Measurements from ENCODE around the gene SLC2A4.
"Not testable (repeated sequence)": the region's sequence is repeated elsewhere in the genome, so short reads cannot be mapped to it uniquely, and the experiment has no call there.

Gene SLC2A4

DNA sequence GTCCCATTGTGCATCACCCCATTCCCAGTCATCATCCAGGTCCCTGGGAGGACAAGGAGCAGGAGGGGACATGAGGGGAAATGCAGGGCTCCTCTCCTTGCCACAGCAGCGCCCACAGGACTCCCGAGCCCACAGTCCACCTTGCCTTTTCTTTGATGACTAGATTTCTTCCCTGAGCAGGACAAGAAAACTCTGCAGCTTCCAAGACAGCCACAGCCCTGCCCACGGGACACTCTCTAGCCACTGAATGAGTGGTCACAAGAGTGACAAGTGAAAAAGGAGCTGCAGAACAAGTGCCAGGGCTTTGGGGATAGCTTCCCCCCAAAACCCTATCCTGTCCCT is 42.9 kb downstream of the SLC2A4 start:
- no peak for DNase-seq (ENCODE audit: low read depth)

DNA sequence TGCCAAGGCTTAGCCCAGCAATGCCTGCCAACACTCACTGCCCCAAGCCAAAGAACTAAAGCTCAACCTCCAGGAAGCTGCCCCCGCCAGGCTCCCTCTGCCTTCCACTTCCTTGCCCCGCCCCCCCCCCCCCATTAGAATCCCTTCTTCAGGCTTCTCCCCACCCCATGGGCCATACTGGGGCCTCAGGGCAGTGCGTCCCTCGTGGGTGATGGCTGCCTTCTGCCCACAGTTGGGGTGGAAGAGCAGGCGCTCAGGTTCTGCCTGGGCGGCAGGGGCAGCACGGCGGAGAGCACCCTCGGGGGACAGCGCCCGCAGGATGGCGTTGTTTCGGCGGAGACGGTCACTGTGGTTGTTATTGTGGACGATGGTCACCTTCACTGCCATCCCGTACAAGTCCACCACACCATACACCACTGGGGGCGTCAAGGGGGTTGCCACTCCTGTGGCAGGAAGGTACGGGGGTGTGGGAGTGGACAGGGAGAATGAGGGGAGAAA is 43.6 kb downstream of the SLC2A4 start:
- no peak for DNase-seq (ENCODE audit: low read depth)

DNA sequence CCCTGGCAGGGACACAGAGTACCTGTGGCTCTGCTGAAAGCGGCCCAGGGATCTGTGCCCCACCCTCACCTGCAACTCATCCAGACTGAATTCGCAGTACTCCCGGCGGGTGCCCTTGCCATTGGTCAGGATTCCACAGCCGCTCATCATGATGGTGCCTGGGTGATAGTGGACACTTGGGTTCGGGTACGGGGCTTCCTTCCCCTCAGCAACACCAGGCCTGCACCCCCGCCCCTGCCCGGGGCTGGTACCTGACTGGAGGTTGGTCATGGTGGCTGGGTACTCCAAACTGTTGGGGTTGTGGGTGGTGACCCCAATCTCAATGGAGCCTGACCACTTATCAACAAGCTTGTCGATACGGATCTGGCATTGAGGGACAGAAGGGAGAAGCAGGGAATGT is 44.7 kb downstream of the SLC2A4 start:
- no peak for DNase-seq (ENCODE audit: low read depth)

DNA sequence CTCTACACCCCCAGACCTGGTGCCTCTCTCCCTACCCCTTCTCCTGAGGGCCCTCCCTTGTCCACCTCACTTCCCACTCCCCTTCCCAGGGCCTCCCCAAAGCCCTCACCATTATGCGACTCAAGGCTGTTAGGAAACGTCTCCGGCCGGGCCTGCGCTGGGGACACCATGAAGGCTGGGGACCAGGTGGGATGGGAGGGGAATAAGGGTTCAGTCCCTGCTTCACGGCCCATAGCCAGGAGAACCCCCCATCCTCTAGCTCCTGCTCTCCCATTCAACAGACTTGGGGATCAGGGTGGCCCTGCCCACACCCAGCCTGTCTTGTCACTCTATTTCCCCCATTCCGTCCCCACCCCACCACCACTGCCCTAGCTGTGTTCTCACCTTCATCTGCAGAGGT is 45.5 kb downstream of the SLC2A4 start:
- DNase-seq (ENCODE audit: low read depth) = no peak

DNA sequence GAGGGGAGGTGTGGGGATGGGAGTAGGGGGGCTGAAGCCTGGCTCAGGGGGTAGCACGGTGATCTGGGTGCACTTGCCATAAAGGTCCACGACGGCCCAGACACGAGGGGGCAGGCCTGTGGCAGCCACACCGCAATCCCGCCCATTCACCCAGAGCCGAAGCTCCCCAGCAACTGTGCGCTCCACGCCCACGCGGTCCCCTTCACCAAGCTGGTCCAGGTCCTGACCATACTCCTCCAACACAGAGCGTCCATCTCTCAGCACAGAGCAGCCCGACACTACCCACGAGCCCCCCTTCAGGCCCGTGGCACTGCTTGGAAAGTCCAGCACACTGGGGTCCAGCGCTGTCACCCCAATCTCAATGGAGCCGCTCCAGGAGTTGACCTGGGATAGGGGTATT is 46.0 kb downstream of the SLC2A4 start:
- no peak for DNase-seq (ENCODE audit: low read depth)

DNA sequence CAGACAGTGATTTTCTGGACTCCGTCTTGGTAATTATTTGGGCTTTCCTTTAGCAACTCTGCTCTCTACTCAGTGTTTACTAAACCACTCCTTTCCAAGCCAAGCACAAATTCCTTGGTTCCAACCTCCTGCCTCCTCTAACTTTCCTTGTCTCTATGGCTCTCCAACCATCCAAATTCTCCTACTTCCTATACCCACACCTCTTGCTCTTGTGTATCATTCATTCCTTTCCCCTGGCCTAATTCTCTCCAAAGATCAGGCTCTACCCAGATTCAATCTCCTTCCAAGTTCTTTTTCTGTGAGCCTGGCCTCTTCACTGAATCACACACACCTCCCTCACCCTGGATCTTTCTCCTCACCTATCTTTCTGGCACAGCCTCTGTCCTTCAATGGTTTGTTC is 46.5 kb downstream of the SLC2A4 start:
- no peak for DNase-seq (ENCODE audit: low read depth)

DNA sequence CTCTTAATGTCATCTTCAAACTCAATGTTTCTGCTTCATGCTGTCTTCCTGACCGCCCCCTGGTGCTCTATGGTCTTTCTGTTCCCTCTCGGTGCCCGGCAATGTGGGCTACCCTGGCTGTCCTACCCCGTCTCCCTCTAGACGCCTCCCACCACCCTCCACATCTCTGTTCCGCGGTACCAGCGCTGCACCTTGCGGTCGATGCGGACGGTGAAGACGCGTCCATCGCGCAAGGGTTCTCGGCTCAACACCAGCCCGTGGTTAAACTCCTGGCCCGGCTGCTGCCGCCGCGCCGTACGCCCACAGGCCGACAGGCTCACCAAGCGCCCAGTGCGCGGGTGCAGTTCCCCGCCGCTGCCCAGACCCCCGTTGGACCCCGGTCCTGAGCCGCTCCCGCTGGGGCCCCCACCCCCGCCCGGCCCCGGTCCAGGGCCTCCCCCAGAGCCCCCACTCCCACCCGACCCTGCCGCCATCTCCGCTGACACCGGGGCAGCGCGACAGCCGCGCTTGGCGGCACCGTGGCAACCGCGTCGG is 47.4 kb downstream of the SLC2A4 start, which contains the start of gene NEURL4:
Gene NEURL4 (minus strand): TSS at position 496 of the 534 bp plus-strand sequence. CDS start 23 bp downstream, at position 473.
- no peak for DNase-seq (ENCODE audit: low read depth)

DNA sequence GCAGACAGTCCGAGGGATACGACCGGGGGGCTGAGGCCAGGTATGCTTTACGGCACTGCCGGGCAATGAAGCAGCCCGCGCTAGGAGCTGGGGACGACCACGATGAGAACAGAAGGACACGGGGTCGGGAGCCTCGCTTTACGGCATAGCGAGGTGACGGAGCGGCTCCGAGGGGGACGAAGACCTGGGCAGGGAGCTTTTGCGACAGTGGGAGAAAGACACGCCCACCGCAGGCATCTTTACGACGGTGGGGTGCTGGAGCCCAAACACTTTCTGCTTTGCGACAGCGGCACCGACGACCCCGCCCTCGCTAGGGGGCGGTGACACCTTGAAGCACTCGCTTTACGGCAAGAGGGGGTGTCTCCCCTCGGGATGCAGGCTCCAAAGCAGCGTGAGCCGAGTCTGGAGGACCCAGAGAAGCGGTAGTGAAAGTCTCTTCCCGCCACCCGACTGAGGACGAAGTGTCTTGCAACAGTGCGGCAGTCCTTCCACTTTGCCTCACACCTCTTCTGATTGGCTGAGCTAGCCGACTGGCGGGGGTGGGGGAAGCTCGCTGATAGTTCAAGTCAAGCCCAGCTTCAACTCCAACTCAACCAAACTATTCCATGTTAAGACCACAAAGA is 48.0 kb downstream of the SLC2A4 start:
- peak; percentile 98 for DNase-seq (ENCODE audit: low read depth)

DNA sequence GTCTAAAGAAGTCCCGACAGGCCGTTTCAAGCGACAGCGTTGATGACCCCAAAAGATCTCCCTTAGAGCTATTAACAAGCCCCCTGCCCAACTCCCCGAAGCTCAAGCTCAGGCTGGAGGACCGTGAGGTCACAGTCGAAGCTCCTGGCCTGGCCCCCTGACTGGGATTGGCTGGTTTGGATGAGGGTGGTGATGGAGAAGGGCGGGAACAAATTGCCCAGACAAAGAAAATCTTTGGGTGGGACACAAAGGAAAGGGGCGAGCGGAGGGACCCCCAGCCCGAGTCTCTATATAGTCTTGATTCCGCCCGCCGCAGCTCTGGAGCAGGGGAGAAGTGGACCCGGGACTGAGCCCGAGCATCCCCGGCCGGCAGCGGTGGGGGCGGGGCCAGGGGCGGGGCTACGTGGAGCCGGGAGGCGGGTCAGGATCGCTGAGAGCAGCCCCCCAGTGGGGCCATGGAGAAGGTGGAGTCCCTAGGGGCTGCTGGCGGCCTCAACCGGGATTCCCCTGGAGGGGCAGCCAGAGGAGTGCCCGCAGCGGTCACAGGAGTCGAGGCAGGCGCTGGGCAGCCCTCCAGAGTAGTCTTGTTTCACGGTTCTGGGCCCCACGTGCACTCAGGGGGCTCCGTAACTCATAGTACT is 48.6 kb downstream of the SLC2A4 start:
- DNase-seq (ENCODE audit: low read depth) = peak; percentile 72

DNA sequence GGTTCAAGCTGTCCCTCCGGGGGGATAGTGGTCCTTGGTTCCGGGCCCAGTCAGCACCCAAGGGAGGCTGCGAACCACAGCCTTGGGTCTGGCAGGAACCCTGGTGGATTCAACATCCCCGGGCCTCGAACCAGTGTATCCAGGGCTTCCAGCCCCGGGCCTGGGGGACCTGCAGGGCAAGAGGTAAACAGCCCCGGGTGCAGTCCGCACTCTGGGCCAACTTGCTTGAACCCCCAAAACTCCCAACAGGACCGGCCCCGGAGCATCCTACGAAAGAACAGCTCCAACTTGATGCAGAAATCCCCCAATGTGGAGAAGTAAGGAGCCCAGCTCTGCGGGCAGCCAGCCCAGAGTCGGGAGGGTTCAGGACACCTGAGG is 49.1 kb downstream of the SLC2A4 start:
- no peak for DNase-seq (ENCODE audit: low read depth)

DNA sequence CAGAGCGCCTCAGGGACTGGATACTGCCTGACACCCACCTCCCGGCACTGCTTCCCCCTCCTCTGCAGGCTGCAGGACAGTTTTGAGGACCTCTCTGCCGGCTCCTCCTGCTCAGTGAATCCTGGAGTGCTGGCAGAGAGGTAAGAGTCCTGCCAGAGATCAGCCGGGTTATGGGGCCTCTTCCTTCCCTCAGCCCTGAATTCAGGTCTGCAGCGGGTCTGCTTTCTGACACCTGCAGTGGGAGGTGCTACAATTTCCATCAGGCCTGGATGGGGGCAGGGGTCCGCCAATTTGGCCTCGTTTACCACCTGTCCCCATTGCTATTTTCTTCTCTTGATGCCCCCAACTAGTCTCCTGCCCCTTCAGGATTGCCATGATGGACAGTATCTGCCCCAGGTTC is 50.6 kb downstream of the SLC2A4 start:
- no peak for DNase-seq (ENCODE audit: low read depth)

DNA sequence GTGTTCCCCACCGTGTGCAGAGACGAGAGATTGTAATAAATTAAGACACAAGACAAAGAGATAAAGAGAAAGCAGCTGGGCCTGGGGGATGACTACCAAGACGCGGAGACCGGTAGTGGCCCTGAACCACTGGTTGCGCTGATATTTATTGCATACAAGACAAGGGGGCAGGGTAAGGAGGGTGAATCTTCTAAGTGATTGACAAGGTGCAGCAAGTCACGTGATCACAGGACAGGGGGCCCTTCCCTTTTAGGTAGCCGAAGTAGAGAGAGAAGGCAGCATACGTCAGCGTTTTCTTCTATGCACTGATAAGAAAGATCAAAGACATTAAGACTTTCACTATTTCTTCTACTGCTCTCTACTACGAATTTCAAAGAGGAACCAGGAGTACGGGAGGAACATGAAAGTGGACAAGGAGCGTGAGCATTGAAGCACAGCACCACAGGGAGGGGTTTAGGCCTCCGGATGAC is 51.1 kb downstream of the SLC2A4 start:
- not testable (repeated sequence) for DNase-seq (ENCODE audit: low read depth)

DNA sequence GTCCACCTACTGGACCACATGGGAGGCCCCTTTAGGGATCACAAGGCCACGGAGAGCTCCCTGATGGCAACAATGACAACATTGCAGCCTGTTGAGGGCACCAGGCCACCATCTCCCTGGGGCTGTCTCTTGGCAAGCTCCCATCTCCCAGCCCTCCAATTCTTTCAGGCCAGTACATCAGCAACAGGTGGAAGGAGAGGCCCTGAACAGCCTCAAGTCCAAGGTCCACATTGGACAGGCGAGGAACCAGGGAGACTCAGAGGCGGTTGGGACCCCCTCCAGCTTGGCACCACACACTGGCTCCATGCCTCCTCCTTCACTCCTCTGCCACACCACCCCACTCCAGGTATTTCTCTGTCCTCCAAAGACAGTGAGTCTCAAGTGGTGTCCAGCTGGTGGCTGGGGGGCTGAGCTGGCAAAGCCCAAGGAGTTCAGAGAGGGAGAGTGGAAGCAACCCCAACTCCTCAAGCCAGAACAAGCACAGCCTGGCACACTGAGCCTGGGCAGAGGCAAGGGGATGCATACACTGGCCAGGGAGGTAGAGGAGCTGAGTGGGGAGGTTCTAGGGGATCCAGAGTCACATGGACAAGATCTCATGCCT is 53.5 kb downstream of the SLC2A4 start:
- no peak for DNase-seq (ENCODE audit: low read depth)

DNA sequence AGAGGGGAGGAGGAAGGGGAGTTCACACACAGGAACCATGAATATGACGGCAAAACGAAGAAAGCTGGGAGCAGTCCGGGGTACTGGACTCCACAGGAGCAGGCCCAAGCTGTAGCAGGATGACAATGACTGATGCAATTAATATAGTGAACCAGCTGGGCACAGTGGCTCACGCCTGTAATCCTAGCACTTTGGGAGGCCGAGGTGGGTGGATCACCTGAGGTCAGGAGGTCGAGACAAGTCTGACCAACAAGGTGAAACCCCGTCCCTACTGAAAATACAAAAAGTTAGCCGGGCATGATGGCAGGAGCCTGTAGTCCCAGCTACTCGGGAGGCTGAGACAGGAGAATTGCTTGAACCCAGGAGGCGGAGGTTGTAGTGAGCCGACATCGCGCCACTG is 54.2 kb downstream of the SLC2A4 start:
- DNase-seq (ENCODE audit: low read depth) = not testable (repeated sequence)

DNA sequence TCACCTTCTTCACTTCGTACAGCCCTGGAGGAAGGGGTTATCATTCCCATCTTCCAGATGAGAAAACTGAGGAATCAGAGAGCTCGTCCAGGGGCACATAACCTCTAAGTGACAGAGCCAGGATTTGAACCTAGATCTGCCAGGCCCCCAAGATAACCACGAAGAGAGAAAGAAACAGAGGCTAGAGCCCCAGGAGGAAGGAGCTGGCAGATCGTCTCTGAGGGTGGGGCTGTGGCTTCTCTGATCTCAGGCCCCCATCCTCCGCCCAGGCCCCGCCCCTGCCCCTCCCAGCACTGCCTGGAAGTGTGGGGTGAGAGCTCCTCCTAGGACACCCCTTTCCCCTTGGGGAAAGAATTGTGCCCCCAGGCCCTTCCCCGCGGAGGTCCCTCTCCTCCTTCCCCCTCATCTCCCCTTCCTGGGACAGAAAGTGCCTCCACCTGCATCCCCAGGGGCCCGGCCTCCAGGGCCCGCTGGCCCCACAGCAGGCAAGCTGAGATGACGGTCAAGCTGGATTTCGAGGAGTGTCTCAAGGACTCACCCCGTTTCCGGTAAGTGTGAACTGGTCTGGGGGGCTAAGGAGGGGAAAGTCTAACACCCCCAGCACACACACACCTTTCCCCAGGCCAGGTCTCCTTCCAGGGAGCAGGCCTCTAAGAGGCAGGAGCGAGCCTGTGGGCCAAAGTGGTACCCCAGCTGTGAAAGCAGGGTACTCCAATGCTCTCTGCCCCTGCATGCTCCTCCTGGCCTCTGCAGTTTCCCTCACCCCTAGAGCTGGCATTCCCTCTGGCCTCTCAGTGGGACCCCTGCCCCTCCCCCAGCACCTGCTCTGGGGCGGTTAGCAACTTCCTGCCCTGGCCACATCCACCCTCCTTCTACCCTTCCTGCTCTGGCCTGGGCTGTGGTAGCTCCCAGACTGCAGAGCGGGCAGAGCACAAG is 55.0 kb downstream of the SLC2A4 start, which contains the start of gene ACAP1:
Gene ACAP1 (plus strand): TSS at position 290 of the 936 bp plus-strand sequence. CDS start 206 bp downstream, at position 496.
- DNase-seq (ENCODE audit: low read depth) = no peak

DNA sequence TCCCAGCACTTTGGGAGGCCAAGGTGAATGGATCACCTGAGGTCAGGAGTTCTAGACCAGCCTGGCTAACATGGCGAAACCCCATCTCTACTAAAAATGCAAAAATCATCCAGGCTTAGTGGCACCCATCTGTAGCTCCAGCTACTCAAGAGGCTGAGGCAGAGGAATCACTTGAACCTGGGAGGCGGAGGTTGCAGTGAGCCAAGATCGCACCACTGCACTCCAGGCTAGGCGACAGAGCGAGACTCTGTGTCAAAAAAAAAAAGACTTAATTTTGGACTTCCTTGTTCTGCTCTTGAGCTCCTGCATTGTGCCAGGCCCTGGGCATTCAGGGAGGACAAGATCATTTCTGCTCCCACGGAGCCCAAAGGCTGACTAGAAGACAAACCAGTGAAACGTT is 56.1 kb downstream of the SLC2A4 start:
- not testable (repeated sequence) for DNase-seq (ENCODE audit: low read depth)
